Activated naive CD4-positive, alpha-beta T cell treated with anti-CD3 and anti-CD28 coated beads, Interleukin-2, amount 50 U/mL, for 16 hours (primary cell): ENCODE data around the gene P2RX4.
"Not testable (repeated sequence)": the region's sequence is repeated elsewhere in the genome, so short reads cannot be mapped to it uniquely, and the experiment has no call there.

ENCODE experiments used
- DNase-seq: peaks from one replicate; pipeline ENCODE4 v3.0.0-alpha.2; 2020

The P2RX4 gene

DNA sequence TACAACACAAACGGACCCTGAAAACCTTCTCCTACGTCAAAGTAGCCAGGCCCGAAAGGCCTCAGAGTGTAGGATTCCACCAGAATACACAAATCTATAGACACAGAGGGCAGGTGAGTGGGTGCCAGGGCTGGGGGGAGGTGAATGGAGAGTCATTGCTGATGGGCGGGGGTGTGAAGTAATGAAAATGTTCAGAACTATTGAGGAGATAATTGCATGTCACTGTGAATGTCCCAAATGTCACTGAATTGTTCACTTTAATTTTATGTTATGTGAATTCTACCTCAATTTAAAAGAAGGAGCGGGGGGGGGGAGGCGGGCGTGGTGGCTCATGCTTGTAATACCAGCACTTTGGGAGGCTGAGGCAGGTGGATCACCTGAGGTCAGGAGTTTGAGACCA, 36.0 kb downstream of the P2RX4 start:
- DNase-seq = no peak

- DNase-seq = no peak
These were observed 37.1 kb downstream of the P2RX4 start for GRCh38 chr12:121246893-121247557.

- DNase-seq = no peak
These were observed 38.7 kb downstream of the P2RX4 start for GRCh38 chr12:121248622-121249021.

GRCh38 chr12:121250359-121250758, 40.4 kb downstream of the P2RX4 start:
- no peak for DNase-seq

DNA sequence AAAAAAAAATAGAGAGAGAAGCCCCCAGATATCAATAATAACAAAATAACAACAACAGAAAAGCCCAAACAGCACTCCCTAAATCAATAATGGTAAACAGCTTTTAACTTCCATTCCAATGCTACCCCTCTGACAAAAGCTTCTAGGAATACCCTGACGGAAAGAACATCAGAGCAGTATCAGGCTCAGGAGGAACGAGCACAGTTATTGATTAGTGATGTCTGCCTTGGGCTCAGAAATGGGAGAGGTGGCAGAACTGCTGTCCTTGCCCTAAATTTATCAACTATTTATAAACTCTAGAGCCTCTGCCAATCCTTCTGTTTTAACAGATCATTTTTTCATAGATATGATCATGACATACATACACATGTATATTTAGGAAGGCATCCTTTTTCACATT, 41.9 kb downstream of the P2RX4 start:
- no peak for DNase-seq

- DNase-seq = no peak
These were observed 42.9 kb downstream of the P2RX4 start for GRCh38 chr12:121252712-121253345.

DNA sequence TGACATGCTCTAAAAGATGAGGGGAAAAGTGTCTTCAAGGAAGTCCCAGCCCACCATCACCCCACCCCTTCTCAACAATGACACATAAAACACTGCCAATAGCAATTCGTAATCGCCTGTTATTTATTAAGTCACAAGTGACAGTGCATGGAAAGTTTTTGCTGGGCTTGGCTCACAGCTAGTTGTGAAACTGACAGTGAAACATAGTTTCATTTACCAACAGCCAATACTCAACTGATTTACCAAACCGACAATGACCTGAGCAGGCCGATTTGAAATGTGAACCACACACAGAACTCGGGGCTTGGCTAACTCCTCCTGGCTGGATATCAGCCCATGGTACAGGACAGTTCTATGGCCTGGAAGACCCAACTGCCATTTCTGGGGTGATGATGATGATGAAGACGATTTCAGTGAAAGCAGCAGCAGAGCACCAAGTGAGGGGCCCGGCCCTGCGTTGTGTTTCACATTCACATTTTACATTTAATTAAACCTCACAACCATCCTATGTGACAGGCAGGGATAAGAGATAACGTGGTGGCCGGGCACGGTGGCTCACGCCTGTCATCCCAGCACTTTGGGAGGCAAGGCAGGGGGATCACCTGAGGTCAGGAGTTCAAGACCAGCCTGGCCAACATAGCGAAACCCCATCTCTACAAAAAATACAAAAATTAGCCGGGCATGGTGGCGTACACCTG, 43.9 kb downstream of the P2RX4 start:
- DNase-seq = no peak

GRCh38 chr12:121255433-121255832, 45.5 kb downstream of the P2RX4 start:
- DNase-seq = no peak

- not testable (repeated sequence) for DNase-seq
These were observed 47.9 kb downstream of the P2RX4 start for GRCh38 chr12:121257704-121258449.

- no peak for DNase-seq
These were observed 49.1 kb downstream of the P2RX4 start for GRCh38 chr12:121259074-121259473.

- no peak for DNase-seq
These were observed 50.2 kb downstream of the P2RX4 start for GRCh38 chr12:121260091-121260490.

DNA sequence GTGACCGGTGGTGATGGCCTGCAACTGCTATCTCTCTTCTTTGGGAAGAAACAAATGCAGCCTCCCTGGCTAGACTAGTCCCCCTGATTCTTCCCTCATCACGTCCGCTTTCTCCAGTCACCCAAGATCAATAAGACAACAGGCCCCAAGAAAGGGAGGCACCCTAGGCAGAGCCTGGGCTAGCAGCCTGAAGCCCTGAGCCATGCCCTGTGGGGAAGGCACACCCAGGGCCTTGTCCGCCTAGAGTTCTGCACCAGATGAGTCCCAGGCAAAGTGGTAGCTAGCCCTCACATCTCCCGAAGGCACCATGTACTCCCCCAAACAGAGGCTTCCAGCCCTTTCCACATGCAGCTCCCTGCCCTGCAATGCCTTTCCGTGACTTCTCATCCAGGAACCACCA, 51.5 kb downstream of the P2RX4 start:
- no peak for DNase-seq

DNA sequence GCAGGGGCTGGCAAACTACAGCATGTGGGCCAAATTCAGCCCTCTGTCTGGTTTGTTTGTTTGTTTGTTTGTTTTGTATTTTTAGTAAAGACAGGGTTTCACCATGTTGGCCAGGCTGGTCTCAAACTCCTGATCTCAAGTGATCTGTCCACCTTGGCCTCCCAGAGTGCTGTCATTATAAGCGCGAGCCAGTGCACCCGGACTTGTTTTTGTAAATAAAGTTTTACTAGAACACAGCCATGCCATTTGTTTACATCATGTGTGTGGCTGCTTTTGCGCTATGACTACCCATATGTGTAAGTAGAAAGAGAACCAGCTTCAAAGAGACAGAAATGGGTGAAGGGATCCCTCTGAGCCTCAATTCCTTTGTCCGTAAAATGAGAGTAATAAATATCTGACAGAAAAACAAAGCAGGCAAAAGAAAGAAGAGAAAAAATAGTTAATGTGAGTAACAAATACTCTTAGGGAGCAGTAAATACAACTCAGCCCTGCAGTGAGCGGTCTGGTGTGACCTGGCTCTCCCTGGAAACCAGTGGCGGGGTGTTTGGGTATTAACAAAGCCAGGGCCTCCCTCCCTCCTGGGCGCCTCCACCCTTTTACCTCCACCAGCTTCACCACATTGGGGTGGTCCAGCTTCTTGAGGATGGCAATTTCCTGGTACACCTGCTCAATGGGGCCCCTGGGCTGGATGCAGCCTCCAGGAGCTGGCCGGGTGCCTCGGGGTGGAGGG, 53.4 kb downstream of the P2RX4 start:
- DNase-seq = no peak

GRCh38 chr12:121264135-121264534, 54.2 kb downstream of the P2RX4 start:
- DNase-seq = no peak

GRCh38 chr12:121264951-121265515, 55.1 kb downstream of the P2RX4 start:
- DNase-seq = no peak

DNA sequence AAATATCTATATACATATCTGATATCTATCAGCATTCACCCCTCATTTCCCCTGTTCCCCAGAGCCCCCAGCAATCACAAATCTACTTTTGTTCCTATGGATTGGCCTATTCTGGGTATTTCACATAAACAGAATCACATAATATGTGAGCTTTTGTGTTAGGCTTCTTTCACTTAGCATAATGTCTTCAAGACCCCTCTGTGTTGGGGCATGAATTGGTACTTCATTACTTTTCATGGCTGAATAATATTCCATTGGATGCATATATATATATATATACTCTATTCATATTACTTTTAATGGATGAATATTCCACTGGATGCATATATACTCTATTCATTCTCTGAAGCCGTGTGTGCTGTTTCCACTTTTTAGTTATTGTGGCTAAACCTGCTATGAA, 57.9 kb downstream of the P2RX4 start:
- no peak for DNase-seq

DNA sequence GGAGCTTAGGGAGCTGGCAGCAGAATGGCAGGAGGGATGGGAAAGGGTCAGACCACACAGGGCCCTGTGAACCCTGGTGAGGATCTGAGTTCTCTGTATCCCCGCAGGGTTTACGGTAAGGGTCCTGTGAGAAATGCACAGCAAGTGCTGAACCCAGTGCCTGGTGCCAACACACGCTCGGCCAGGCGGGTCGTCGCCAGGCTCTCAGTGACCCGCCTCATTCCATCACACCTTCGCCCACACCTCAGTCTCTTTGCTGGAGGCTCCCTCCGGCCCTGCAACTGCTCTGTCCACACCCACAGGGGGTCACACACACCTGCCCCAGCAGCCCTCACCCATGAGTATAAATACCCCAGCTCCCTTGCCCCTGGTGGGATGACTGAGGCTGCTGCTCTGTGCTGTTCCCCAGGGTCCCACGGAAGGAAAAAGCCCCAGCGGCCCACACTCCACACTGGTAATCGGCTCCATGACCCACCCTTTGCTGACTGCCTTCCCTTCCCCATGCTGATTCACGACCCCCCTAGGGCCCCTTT, 63.5 kb downstream of the P2RX4 start:
- DNase-seq = no peak

- DNase-seq = no peak
These were observed 64.3 kb downstream of the P2RX4 start for GRCh38 chr12:121274036-121274763.

- DNase-seq = no peak
These were observed 67.4 kb downstream of the P2RX4 start for GRCh38 chr12:121277374-121277759.

GRCh38 chr12:121278169-121279070, 68.5 kb downstream of the P2RX4 start:
- no peak for DNase-seq

DNA sequence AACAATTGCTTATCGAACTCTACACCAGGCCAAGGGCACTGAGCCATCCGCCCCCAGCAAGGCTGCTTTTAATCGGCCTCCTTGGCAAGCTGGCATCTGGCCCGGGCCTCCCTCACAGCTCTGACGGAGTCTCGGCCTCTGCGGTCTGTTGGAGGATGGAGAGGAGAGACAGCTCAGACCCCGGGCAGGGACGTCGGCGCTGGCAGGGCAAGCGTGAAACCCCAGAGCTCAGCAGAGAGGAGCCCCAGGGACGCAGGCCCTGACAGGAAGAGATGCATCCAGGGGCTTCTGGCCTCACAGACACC, 69.1 kb downstream of the P2RX4 start:
- DNase-seq = no peak
